GM19099 (cell line): ENCODE results near the gene FAM32A.

Source experiments
- POLR2A ChIP-seq: IDR thresholded peaks from 3 replicates; pipeline ENCODE4 v1.6.1; 2011; ENCODE audit warnings: low read depth; ENCODE audit not compliant: insufficient read length; ENCODE audit errors: extremely low read depth

FAM32A gene

GRCh38 chr19:16191216-16191908 is 6.2 kb downstream of the FAM32A start:
- no peak for TF ChIP-seq POLR2A

GRCh38 chr19:16193466-16193865 is 8.3 kb downstream of the FAM32A start:
- TF ChIP-seq POLR2A, result no peak

- TF ChIP-seq POLR2A, result no peak
These were observed 12.0 kb downstream of the FAM32A start for GRCh38 chr19:16197188-16197621.

DNA sequence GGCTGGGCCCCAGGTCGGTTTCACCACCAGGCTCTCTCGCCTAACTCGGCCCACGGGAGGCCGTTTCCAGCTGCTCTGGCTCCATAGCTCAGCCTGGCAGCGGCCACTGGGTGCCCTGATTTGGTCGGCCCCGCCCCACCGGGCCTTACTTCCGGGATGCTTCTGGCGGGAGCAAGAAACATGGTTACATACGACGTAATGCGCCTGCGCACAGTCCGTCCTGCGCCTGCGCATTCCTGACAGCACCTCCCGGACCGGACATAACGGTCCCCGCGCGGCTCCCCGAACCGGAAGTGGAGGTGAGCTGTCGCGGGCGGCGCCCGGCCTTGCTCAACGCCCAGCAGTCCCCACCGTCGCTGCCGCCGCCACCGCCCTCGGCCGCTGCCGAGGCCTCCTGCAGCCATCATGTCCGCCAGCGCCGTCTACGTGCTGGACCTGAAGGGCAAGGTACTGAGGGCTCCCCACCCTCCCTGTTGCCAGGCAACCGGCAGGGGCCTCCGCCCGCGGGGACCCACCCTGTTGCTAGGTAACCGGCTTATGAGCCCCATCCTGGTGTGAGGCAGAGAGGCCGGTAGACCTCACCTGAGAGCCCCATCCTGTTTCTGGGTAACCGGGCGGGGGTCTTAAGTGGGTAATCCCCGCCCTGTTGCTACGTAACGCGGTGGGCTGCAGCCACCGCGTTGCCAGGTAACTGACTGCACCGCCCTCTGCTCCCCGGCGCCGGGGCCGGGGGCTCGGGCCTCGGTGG is 12.6 kb downstream of the FAM32A start, which contains the start of gene AP1M1:
TSS of gene AP1M1 (plus strand) at position 290 of the 748 bp plus-strand sequence. CDS start at position 406, 116 bp downstream.
- TF ChIP-seq POLR2A, result peak; percentile 89

DNA sequence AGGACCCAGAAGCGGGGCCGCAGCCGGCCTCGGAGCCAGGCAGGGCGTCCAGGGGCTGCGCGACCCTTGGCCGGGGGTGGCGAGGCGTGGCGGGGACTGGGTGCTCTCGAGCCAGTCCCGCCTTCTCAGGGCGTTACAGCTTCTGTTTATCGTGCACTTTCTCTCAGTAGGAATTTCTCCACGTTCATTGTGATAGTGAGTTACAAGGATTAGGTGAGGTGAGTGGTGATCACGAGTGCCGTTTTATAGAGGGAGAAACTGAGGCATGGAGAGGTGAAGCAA is 13.1 kb downstream of the FAM32A start:
- no peak for TF ChIP-seq POLR2A

DNA sequence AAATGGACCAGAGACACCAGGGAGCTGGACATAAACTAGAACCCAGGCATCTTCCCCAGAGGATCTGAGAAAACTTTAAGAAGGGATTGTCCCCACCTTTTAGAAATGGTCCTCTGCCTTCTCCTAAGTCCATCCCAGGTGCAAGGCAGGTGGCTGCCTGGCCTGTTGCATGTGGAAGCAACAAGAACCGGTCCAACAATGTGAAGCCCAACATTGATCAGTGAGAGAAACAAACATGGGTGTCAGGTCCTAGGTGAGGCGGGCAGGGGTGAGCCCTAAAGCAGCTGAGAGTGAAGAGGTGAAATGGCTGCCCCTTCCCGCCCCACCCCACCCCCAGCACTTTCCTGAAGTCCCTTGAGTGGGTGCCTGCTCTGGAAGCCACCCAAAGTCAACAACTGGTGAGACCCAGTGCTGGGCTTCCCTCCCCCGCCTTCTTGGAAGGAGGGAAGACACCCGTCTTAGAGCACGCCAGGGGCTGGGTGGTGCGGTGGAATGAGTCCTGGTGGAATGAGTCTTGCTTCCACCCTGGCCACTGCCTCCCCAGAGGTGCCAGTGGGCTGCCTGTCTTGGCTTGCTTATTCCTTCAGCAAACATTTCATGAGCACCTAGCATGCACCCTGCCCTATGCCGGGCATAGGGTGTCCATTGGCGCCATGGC is 14.2 kb downstream of the FAM32A start:
- TF ChIP-seq POLR2A, result no peak

DNA sequence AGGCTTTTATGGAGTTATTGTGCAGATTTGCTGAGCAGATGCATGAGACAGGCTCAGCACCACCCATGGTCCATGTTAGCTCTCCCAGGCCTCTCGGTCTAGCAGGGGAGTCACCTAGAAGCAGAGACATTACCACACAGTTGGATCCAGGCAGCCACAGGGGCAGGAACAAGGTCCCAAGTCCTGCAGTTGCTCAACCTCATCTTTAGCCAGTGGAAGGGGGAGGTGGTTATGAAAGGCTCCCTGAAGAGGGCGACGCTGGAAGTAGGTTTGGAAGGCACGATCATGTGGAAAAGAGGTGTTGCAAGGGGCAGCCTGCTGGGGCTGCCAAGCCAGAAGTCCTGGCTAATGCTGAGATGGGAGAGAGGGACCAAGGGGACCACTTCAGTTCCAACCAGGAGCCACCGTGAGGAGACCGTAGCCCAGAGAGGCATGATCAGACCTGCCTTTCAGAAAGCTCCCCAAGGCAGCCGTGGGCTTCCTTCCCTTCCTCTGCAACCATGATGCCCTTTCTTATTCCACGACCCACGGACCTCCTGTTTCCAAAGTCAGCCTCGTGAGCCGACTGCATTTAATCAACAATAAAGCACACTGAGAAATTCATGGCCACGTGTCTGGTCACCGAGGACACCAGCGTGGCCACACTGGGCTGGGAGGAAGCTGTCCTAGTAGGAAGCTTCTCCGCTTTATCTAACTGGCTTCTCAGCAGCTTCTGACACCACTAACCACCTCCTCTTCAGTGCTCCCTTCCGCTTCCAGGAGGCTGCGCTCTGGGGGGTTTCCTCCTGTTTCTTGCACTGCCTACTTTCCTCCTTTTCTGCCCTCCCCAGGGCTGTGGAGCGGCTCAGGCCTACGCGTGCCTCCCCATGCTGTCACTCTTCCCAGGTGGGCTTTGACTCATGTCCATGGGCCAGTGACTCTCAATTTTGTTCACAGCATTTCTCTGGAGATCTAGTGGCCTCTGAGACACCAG is 15.1 kb downstream of the FAM32A start:
- TF ChIP-seq POLR2A, result no peak

GRCh38 chr19:16201011-16201391 is 15.8 kb downstream of the FAM32A start:
- no peak for TF ChIP-seq POLR2A

- TF ChIP-seq POLR2A, result no peak
These were observed 17.4 kb downstream of the FAM32A start for GRCh38 chr19:16202320-16203255.

DNA sequence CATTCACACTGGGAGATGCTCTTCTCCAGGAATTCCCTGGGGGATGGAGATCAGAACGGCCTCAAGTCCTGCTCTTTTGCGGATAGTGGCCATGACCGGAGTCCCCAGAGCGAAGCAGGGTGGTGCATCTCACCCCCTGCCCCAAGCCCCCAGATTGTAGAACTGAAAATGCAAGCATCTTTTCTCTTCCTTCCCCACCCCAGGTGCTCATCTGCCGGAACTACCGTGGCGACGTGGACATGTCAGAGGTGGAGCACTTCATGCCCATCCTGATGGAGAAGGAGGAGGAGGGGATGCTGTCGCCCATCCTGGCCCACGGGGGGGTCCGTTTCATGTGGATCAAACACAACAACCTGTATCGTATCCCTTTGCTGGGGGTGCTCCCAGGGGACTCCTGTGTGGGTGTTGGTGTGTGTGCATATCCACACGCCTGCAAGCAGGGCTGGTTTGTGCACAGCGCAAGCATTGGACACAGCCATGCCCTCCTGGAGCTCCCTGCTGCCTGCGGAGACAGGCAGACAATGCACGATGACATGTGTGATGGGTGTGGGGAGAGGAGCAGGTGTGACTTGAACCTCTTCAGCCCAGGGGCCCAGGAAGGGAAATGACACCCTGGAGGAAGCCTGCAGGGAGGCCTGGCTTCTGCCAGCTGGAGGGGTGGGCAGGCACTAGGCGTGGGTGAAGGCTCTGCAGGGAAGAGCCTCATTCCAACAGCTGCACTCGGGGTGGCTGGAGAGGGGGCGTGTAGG is 18.2 kb downstream of the FAM32A start:
- no peak for TF ChIP-seq POLR2A

- TF ChIP-seq POLR2A, result no peak
These were observed 18.7 kb downstream of the FAM32A start for GRCh38 chr19:16204005-16204294.

GRCh38 chr19:16205205-16206045 is 20.2 kb downstream of the FAM32A start:
- no peak for TF ChIP-seq POLR2A

DNA sequence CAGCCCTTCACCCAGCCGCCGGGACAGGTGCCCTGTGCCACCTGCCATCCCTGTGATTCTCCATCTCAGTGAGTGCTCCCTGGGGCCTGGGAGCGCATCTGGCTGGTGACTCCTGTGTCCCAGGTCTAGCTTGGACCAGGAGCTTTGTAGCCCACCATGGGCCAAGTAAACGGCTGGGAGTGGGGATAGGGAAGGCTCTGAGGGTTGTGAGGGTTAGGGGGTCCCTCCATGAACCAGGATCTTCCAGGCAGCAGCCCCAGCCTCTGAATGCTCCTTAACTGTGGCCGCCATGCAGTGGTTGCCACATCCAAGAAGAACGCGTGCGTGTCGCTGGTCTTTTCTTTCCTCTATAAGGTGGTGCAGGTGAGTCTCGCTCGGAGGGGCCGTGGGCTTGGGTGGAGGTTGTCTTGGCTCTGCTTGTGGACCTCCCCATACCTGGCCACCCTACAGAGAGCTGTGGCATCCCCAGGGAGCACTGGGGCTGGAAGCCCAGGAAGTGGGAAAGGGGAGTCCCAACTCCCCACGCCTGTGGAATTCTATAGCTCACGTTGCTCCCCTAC is 20.9 kb downstream of the FAM32A start:
- no peak for TF ChIP-seq POLR2A

DNA sequence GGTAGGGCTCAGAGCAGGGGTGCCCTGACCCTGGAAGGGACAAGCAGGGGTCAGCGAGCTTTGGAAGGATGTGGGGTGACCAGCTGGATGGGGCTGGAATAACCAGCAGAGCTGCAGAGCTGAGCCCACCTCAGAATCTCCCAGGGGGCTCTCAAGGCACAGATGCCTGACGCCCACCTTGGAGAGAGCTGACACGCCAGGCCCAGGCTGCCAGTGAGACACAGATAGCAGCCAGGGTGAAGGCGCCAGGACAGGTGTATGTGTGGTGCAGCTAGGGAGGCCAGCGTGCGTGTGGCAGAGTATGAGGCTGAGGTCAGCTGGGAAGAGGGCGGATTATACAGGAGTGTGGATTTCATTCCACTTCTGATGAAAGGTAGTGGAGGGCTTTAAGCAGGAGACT is 21.4 kb downstream of the FAM32A start:
- no peak for TF ChIP-seq POLR2A
